ENCODE measurements around the gene MYO16.

MYO16 gene

GRCh38 chr13:108621462-108621861, 7.9 kb upstream of the MYO16 start:
- Histone ChIP-seq H3K9me3 (ENCODE audit: insufficient read depth, low read depth, low read length) (peaks cover 3% of the 10 kb centered on the region; the same call in 1 of the 2 replicates), H3K27ac (ENCODE audit: low read depth, low read length) (no peak overlapping the region), H3K9ac (ENCODE audit: low read depth, low read length) (no peak overlapping the region), H3K36me3 (ENCODE audit: insufficient read depth, low read length) (no peaks in the 10 kb centered on the region), H3K4me3 (ENCODE audit: low read length) (no peak overlapping the region), H3K27me3 (ENCODE audit: insufficient read depth, low read length) (no peaks in the 10 kb centered on the region), H3K4me1 (ENCODE audit: insufficient read depth, low read length) (peaks cover 16% of the 10 kb centered on the region; the same call in 1 of the 2 replicates)
- WGBS, result 98% methylated on average over 7 of the region's 7 CpGs

- Histone ChIP-seq H3K9ac (ENCODE audit: low read depth, low read length) (no peak overlapping the region), H3K36me3 (ENCODE audit: insufficient read depth, low read length) (no peaks in the 10 kb centered on the region), H3K27ac (ENCODE audit: low read depth, low read length) (no peak overlapping the region), H3K27me3 (ENCODE audit: insufficient read depth, low read length) (no peaks in the 10 kb centered on the region), H3K4me1 (ENCODE audit: insufficient read depth, low read length) (peaks cover 6% of the 10 kb centered on the region; the same call in 1 of the 2 replicates), H3K9me3 (ENCODE audit: insufficient read depth, low read depth, low read length) (peaks cover 3% of the 10 kb centered on the region; the same call in 1 of the 2 replicates), H3K4me3 (ENCODE audit: low read length) (no peak overlapping the region)
- 95% methylated on average over 3 of the region's 3 CpGs for WGBS
These were observed 5.3 kb upstream of the MYO16 start for GRCh38 chr13:108624108-108624507.

- peaks cover 3% of the 10 kb centered on the region; the same call in 1 of the 2 replicates for H3K9me3 ChIP-seq (ENCODE audit: insufficient read depth, low read depth, low read length)
- 76% methylated on average over 4 of the region's 4 CpGs for WGBS
- H3K27ac ChIP-seq (ENCODE audit: low read depth, low read length), result no peak overlapping the region; the same call in 1 of the 2 replicates
- peaks cover 6% of the 10 kb centered on the region; the same call in 1 of the 2 replicates for H3K4me1 ChIP-seq (ENCODE audit: insufficient read depth, low read length)
- H3K4me3 ChIP-seq (ENCODE audit: low read length), result no peak overlapping the region
- H3K27me3 ChIP-seq (ENCODE audit: insufficient read depth, low read length), result no peaks in the 10 kb centered on the region
- H3K9ac ChIP-seq (ENCODE audit: low read depth, low read length), result no peak overlapping the region
- H3K36me3 ChIP-seq (ENCODE audit: insufficient read depth, low read length), result no peaks in the 10 kb centered on the region
These were observed 4.4 kb upstream of the MYO16 start for GRCh38 chr13:108624979-108625378.

GRCh38 chr13:108629988-108630387, 577 bp downstream of the MYO16 start:
- Histone ChIP-seq H3K27me3 (ENCODE audit: insufficient read depth, low read length) (no peaks in the 10 kb centered on the region), H3K4me3 (ENCODE audit: low read length) (no peak overlapping the region), H3K4me1 (ENCODE audit: insufficient read depth, low read length) (peaks cover 3% of the 10 kb centered on the region; the same call in 1 of the 2 replicates), H3K9ac (ENCODE audit: low read depth, low read length) (no peak overlapping the region), H3K9me3 (ENCODE audit: insufficient read depth, low read depth, low read length) (peaks cover 3% of the 10 kb centered on the region; the same call in 1 of the 2 replicates), H3K27ac (ENCODE audit: low read depth, low read length) (no peak overlapping the region), H3K36me3 (ENCODE audit: insufficient read depth, low read length) (no peaks in the 10 kb centered on the region)
- 100% methylated on average over 1 of the region's 1 CpG for WGBS

- Histone ChIP-seq H3K4me3 (ENCODE audit: low read length) (no peak overlapping the region), H3K4me1 (ENCODE audit: insufficient read depth, low read length) (no peaks in the 10 kb centered on the region), H3K27me3 (ENCODE audit: insufficient read depth, low read length) (no peaks in the 10 kb centered on the region), H3K36me3 (ENCODE audit: insufficient read depth, low read length) (no peaks in the 10 kb centered on the region), H3K27ac (ENCODE audit: low read depth, low read length) (no peak overlapping the region), H3K9ac (ENCODE audit: low read depth, low read length) (no peak overlapping the region), H3K9me3 (ENCODE audit: insufficient read depth, low read depth, low read length) (no peaks in the 10 kb centered on the region)
- WGBS, result 79% methylated on average over 3 of the region's 5 CpGs
These were observed 3.3 kb downstream of the MYO16 start for GRCh38 chr13:108632649-108633167.

- Histone ChIP-seq H3K9ac (ENCODE audit: low read depth, low read length) (no peak overlapping the region), H3K36me3 (ENCODE audit: insufficient read depth, low read length) (no peaks in the 10 kb centered on the region), H3K27me3 (ENCODE audit: insufficient read depth, low read length) (no peaks in the 10 kb centered on the region), H3K9me3 (ENCODE audit: insufficient read depth, low read depth, low read length) (no peaks in the 10 kb centered on the region), H3K27ac (ENCODE audit: low read depth, low read length) (no peak overlapping the region), H3K4me1 (ENCODE audit: insufficient read depth, low read length) (no peaks in the 10 kb centered on the region), H3K4me3 (ENCODE audit: low read length) (no peak overlapping the region)
- WGBS, result 95% methylated on average over 4 of the region's 4 CpGs
These were observed 9.5 kb downstream of the MYO16 start for GRCh38 chr13:108638901-108639300.

- Histone ChIP-seq H3K9ac (ENCODE audit: low read depth, low read length) (no peak overlapping the region), H3K9me3 (ENCODE audit: insufficient read depth, low read depth, low read length) (no peaks in the 10 kb centered on the region), H3K27ac (ENCODE audit: low read depth, low read length) (no peak overlapping the region)
These were observed 14.4 kb downstream of the MYO16 start for GRCh38 chr13:108643646-108644353.

GRCh38 chr13:108645376-108645775, 16.0 kb downstream of the MYO16 start:
- no peaks in the 10 kb centered on the region for H3K36me3 ChIP-seq (ENCODE audit: insufficient read depth, low read length)
- H3K4me1 ChIP-seq (ENCODE audit: insufficient read depth, low read length), result no peaks in the 10 kb centered on the region
- no peaks in the 10 kb centered on the region for H3K9me3 ChIP-seq (ENCODE audit: insufficient read depth, low read depth, low read length)
- no peak overlapping the region for H3K9ac ChIP-seq (ENCODE audit: low read depth, low read length)
- H3K4me3 ChIP-seq (ENCODE audit: low read length), result no peak overlapping the region
- WGBS, result 97% methylated on average over 5 of the region's 5 CpGs
- H3K27ac ChIP-seq (ENCODE audit: low read depth, low read length), result no peak overlapping the region
- no peaks in the 10 kb centered on the region for H3K27me3 ChIP-seq (ENCODE audit: insufficient read depth, low read length)

More at GRCh38 chr13:108643646-108644353, 14.4 kb downstream of the MYO16 start:
- no peak overlapping the region for H3K4me3 ChIP-seq (ENCODE audit: low read length)
- H3K36me3 ChIP-seq (ENCODE audit: insufficient read depth, low read length), result no peaks in the 10 kb centered on the region
- H3K4me1 ChIP-seq (ENCODE audit: insufficient read depth, low read length), result no peaks in the 10 kb centered on the region
- H3K27me3 ChIP-seq (ENCODE audit: insufficient read depth, low read length), result no peaks in the 10 kb centered on the region
- 87% methylated on average over 4 of the region's 4 CpGs for WGBS

GRCh38 chr13:108650271-108650670, 20.9 kb downstream of the MYO16 start:
- no peaks in the 10 kb centered on the region for H3K36me3 ChIP-seq (ENCODE audit: insufficient read depth, low read length)
- no peaks in the 10 kb centered on the region for H3K9me3 ChIP-seq (ENCODE audit: insufficient read depth, low read depth, low read length)
- no peaks in the 10 kb centered on the region for H3K4me1 ChIP-seq (ENCODE audit: insufficient read depth, low read length)
- 82% methylated on average over 3 of the region's 3 CpGs for WGBS
- no peak overlapping the region for H3K4me3 ChIP-seq (ENCODE audit: low read length)
- no peak overlapping the region for H3K27ac ChIP-seq (ENCODE audit: low read depth, low read length)
- no peaks in the 10 kb centered on the region for H3K27me3 ChIP-seq (ENCODE audit: insufficient read depth, low read length)
- no peak overlapping the region for H3K9ac ChIP-seq (ENCODE audit: low read depth, low read length)

GRCh38 chr13:108656742-108657141, 27.3 kb downstream of the MYO16 start:
- H3K4me3 ChIP-seq (ENCODE audit: low read length), result no peak overlapping the region
- no peaks in the 10 kb centered on the region for H3K4me1 ChIP-seq (ENCODE audit: insufficient read depth, low read length)
- H3K36me3 ChIP-seq (ENCODE audit: insufficient read depth, low read length), result no peaks in the 10 kb centered on the region
- no peaks in the 10 kb centered on the region for H3K27me3 ChIP-seq (ENCODE audit: insufficient read depth, low read length)
- no peak overlapping the region for H3K9ac ChIP-seq (ENCODE audit: low read depth, low read length)
- H3K9me3 ChIP-seq (ENCODE audit: insufficient read depth, low read depth, low read length), result no peaks in the 10 kb centered on the region
- H3K27ac ChIP-seq (ENCODE audit: low read depth, low read length), result no peak overlapping the region
- 98% methylated on average over 4 of the region's 4 CpGs for WGBS

GRCh38 chr13:108657519-108657918, 28.1 kb downstream of the MYO16 start:
- H3K9me3 ChIP-seq (ENCODE audit: insufficient read depth, low read depth, low read length), result no peaks in the 10 kb centered on the region
- H3K4me1 ChIP-seq (ENCODE audit: insufficient read depth, low read length), result no peaks in the 10 kb centered on the region
- H3K9ac ChIP-seq (ENCODE audit: low read depth, low read length), result no peak overlapping the region
- 100% methylated on average over 1 of the region's 1 CpG for WGBS
- H3K36me3 ChIP-seq (ENCODE audit: insufficient read depth, low read length), result no peaks in the 10 kb centered on the region
- no peaks in the 10 kb centered on the region for H3K27me3 ChIP-seq (ENCODE audit: insufficient read depth, low read length)
- H3K27ac ChIP-seq (ENCODE audit: low read depth, low read length), result no peak overlapping the region
- no peak overlapping the region for H3K4me3 ChIP-seq (ENCODE audit: low read length)

Measured in HUES64 (cell line).